Measurements from ENCODE around the gene POU6F2.

DNA sequence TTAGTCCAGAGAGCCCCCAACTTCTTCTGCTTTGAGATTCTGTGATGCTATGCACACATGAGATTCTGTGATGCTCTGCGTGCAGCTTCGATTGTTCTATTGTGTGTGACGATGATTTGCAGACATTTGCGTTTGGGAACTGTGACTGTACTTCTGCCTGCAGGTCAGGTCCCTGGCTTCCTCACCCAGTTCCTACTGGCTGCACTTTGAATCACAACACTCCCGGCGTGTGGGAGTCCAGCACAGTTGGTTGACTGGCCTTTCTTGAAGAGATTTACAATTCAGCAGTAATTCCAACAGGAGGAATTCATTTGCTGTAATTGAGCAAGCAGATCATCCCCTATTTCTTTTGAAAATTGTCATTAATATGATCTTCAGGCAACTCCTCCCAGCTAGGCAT lies 336.3 kb downstream of the POU6F2 start:
- TF ChIP-seq, protein P1, sequence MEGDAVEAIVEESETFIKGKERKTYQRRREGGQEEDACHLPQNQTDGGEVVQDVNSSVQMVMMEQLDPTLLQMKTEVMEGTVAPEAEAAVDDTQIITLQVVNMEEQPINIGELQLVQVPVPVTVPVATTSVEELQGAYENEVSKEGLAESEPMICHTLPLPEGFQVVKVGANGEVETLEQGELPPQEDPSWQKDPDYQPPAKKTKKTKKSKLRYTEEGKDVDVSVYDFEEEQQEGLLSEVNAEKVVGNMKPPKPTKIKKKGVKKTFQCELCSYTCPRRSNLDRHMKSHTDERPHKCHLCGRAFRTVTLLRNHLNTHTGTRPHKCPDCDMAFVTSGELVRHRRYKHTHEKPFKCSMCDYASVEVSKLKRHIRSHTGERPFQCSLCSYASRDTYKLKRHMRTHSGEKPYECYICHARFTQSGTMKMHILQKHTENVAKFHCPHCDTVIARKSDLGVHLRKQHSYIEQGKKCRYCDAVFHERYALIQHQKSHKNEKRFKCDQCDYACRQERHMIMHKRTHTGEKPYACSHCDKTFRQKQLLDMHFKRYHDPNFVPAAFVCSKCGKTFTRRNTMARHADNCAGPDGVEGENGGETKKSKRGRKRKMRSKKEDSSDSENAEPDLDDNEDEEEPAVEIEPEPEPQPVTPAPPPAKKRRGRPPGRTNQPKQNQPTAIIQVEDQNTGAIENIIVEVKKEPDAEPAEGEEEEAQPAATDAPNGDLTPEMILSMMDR (conservative IDR thresholded peaks at IDR 0.05; ENCODE audit: low read depth, low read length) = no peak
- TF ChIP-seq EZH2 (IDR thresholded peaks at IDR 0.05; ENCODE audit: low read length, unreplicated experiment) = no peak
- no peak for TF ChIP-seq EZH2phosphoT487 (IDR thresholded peaks at IDR 0.05; ENCODE audit: borderline replicate concordance, low read length)

Data from PC-3 (cell line).